IMR-90 (cell line): ENCODE data around the gene MTA1. TPM values are rescaled to one million over a fixed set of nuclear protein-coding genes. Genes with fewer than 3 reads are reported as not detected.

Source experiments
- ATAC-seq: fragments of 200-7000 bp; cut with Tn5 transposase; 2 replicates; pipeline ENCODE4 v1.9.1; 2020; ENCODE audit warnings: low read depth, mild to moderate bottlenecking, moderate library complexity
- BruUV-seq: library from RNA; stranded (reverse); fragments of 400-500 nt; replicated peaks from 2 replicates; lab custom pipeline; 2021; lab: Mats Ljungman, UMichigan
- CTCF ChIA-PET: fragments of 300-600 bp; formaldehyde crosslinking; extraction: SDS; loops from one replicate; lab custom pipeline; 2021; ENCODE audit warnings: antibody characterized with exemption; lab: Yijun Ruan, JAX
- POLR2A ChIA-PET: fragments of 300-600 bp; sonication (Branson Sonifier 250); formaldehyde crosslinking; loops from one replicate; lab custom pipeline; 2022; ENCODE audit warnings: antibody characterized with exemption; ENCODE audit not compliant: unreplicated experiment; lab: Charles Lee
- DNase-seq: peaks from one replicate; pipeline ENCODE4 v3.0.0; 2013
- H2AFZ ChIP-seq: replicated peaks from 2 replicates; pipeline ENCODE3; 2013; ENCODE audit warnings: low read length, mild to moderate bottlenecking; ENCODE audit not compliant: poor library complexity
- H2AK5ac ChIP-seq: 2 replicates; pipeline ENCODE4 v1.6.1; 2013; ENCODE audit warnings: low read depth, low read length, inconsistent platforms
- H2AK9ac ChIP-seq: replicated peaks from 2 replicates; pipeline ENCODE3; 2013; ENCODE audit warnings: mild to moderate bottlenecking, low read depth, low read length, moderate library complexity; ENCODE audit not compliant: poor library complexity
- H2BK120ac ChIP-seq: 2 replicates; pipeline ENCODE4 v1.6.1; 2013; ENCODE audit warnings: low read depth, low read length, inconsistent platforms
- H2BK15ac ChIP-seq: 3 replicates; pipeline ENCODE4 v1.6.1; 2013; ENCODE audit warnings: low read depth, low read length, inconsistent platforms
- H2BK20ac ChIP-seq: 2 replicates; pipeline ENCODE4 v1.6.1; 2013; ENCODE audit warnings: low read depth, mild to moderate bottlenecking, inconsistent platforms, low read length, moderate library complexity
- H2BK5ac ChIP-seq: 2 replicates; pipeline ENCODE4 v1.6.1; 2013; ENCODE audit warnings: mild to moderate bottlenecking, low read depth, low read length, inconsistent platforms; ENCODE audit not compliant: poor library complexity, severe bottlenecking
- H3K14ac ChIP-seq: replicated peaks from 2 replicates; pipeline ENCODE4 v1.6.1; 2013; ENCODE audit warnings: low read depth, low read length, inconsistent platforms
- H3K18ac ChIP-seq: 2 replicates; pipeline ENCODE4 v1.6.1; 2013; ENCODE audit warnings: low read depth, low read length, control low read depth
- H3K23ac ChIP-seq: 2 replicates; pipeline ENCODE4 v1.6.1; 2013; ENCODE audit warnings: low read depth, low read length, inconsistent platforms
- H3K27ac ChIP-seq: 2 replicates; pipeline ENCODE4 v1.5.1; 2013; ENCODE audit warnings: mild to moderate bottlenecking, control low read depth, low read length; ENCODE audit not compliant: insufficient read depth
- H3K27me3 ChIP-seq: 2 replicates; pipeline ENCODE4 v1.6.1; 2013; ENCODE audit warnings: low read length; ENCODE audit not compliant: control insufficient read depth, insufficient read depth
- H3K36me3 ChIP-seq: 2 replicates; pipeline ENCODE4 v1.6.1; 2013; ENCODE audit warnings: low read length, mixed read lengths; ENCODE audit not compliant: control insufficient read depth, insufficient read depth
- H3K4ac ChIP-seq: 2 replicates; pipeline ENCODE4 v1.6.1; 2013; ENCODE audit warnings: low read depth, low read length, inconsistent platforms
- H3K4me1 ChIP-seq: 2 replicates; pipeline ENCODE4 v1.6.1; 2013; ENCODE audit warnings: low read length, mixed read lengths; ENCODE audit not compliant: control insufficient read depth, insufficient read depth
- H3K4me2 ChIP-seq: 2 replicates; pipeline ENCODE4 v1.6.1; 2013; ENCODE audit warnings: low read depth, mild to moderate bottlenecking, control low read depth, low read length, moderate library complexity
- H3K4me3 ChIP-seq: 2 replicates; pipeline ENCODE4 v1.5.1; 2013; ENCODE audit warnings: low read depth, mild to moderate bottlenecking, control low read depth, low read length, moderate library complexity; ENCODE audit not compliant: insufficient read depth
- H3K56ac ChIP-seq: 2 replicates; pipeline ENCODE4 v1.6.1; 2013; ENCODE audit warnings: low read length, inconsistent platforms; ENCODE audit not compliant: insufficient read depth; ENCODE audit errors: extremely low read depth
- H3K79me1 ChIP-seq, 2 experiments: 2 replicates each; pipeline ENCODE4 v1.6.1; 2013; ENCODE audit warnings: low read length in 2 of 2, inconsistent platforms in 1 of 2, low read depth in 1 of 2
- H3K9ac ChIP-seq: 2 replicates; pipeline ENCODE4 v1.6.1; 2013; ENCODE audit warnings: low read depth, low read length, control low read depth
- H3K9me1 ChIP-seq: 2 replicates; pipeline ENCODE4 v1.6.1; 2013; ENCODE audit warnings: low read length, inconsistent platforms; ENCODE audit not compliant: insufficient read depth
- H3K9me3 ChIP-seq: 2 replicates; pipeline ENCODE4 v1.6.1; 2013; ENCODE audit warnings: low read length; ENCODE audit not compliant: control insufficient read depth, insufficient read depth
- H4K20me1 ChIP-seq: 2 replicates; pipeline ENCODE4 v1.6.1; 2013; ENCODE audit warnings: low read length, inconsistent platforms; ENCODE audit not compliant: insufficient read depth
- H4K5ac ChIP-seq: 2 replicates; pipeline ENCODE4 v1.6.1; 2013; ENCODE audit warnings: mild to moderate bottlenecking, low read depth, low read length, control low read depth
- H4K8ac ChIP-seq, 2 experiments: 2 replicates each; pipeline ENCODE4 v1.6.1; 2013; ENCODE audit warnings: low read depth in 2 of 2, low read length in 2 of 2, control low read depth in 1 of 2, inconsistent platforms in 1 of 2
- H4K91ac ChIP-seq: 2 replicates; pipeline ENCODE4 v1.6.1; 2013; ENCODE audit warnings: low read depth, low read length, inconsistent platforms; ENCODE audit not compliant: insufficient read depth
- BHLHE40 ChIP-seq: fragments of 150-350 bp; IDR thresholded peaks from 2 replicates; pipeline ENCODE4 v1.6.1; 2016; ENCODE audit warnings: mild to moderate bottlenecking, low read depth, low read length
- CEBPB ChIP-seq: IDR thresholded peaks from 2 replicates; pipeline ENCODE4 v1.6.1; 2012; ENCODE audit warnings: low read depth, low read length, improper control_type of control experiment
- CHD1 ChIP-seq: IDR thresholded peaks from 2 replicates; pipeline ENCODE4 v1.6.1; 2012; ENCODE audit warnings: low read depth, low read length, improper control_type of control experiment
- CTCF ChIP-seq: conservative IDR thresholded peaks from 2 replicates; pipeline ENCODE4 v1.5.1; 2012; ENCODE audit warnings: mild to moderate bottlenecking, low read depth, low read length, improper control_type of control experiment
- ELK1 ChIP-seq: fragments of 150-350 bp; IDR thresholded peaks from 2 replicates; pipeline ENCODE4 v1.6.1; 2016; ENCODE audit warnings: low read depth, mild to moderate bottlenecking, low read length, moderate library complexity, borderline replicate concordance
- FOS ChIP-seq: fragments of 150-350 bp; IDR thresholded peaks from 2 replicates; pipeline ENCODE4 v1.6.1; 2016; ENCODE audit warnings: low read depth, low read length
- MAFK ChIP-seq: IDR thresholded peaks from 2 replicates; pipeline ENCODE4 v1.6.1; 2012; ENCODE audit warnings: low read depth, low read length, improper control_type of control experiment
- MAZ ChIP-seq: IDR thresholded peaks from 2 replicates; pipeline ENCODE4 v1.6.1; 2012; ENCODE audit warnings: low read depth, mild to moderate bottlenecking, low read length, improper control_type of control experiment, moderate library complexity, borderline replicate concordance
- MXI1 ChIP-seq: IDR thresholded peaks from 2 replicates; pipeline ENCODE4 v1.6.1; 2012; ENCODE audit warnings: low read depth, mild to moderate bottlenecking, low read length, moderate library complexity, borderline replicate concordance
- NFE2L2 ChIP-seq: fragments of 150-350 bp; IDR thresholded peaks from 2 replicates; pipeline ENCODE4 v1.6.1; 2016; ENCODE audit warnings: low read depth, mild to moderate bottlenecking, low read length
- POLR2A ChIP-seq: IDR thresholded peaks from 2 replicates; pipeline ENCODE4 v1.6.1; 2012; ENCODE audit warnings: mild to moderate bottlenecking, low read depth, low read length
- RAD21 ChIP-seq: IDR thresholded peaks from 2 replicates; pipeline ENCODE4 v1.6.1; 2012; ENCODE audit warnings: low read length, improper control_type of control experiment
- RCOR1 ChIP-seq: IDR thresholded peaks from 2 replicates; pipeline ENCODE4 v1.6.1; 2012; ENCODE audit warnings: mild to moderate bottlenecking, low read length, improper control_type of control experiment; ENCODE audit not compliant: insufficient replicate concordance
- RFX5 ChIP-seq: IDR thresholded peaks from 2 replicates; pipeline ENCODE4 v1.8.0; 2012; ENCODE audit warnings: low read depth, mild to moderate bottlenecking, low read length, moderate library complexity
- SMC3 ChIP-seq: fragments of 150-350 bp; IDR thresholded peaks from 2 replicates; pipeline ENCODE4 v1.6.1; 2016; ENCODE audit warnings: low read depth, mild to moderate bottlenecking, antibody characterized with exemption, low read length, moderate library complexity
- USF2 ChIP-seq: fragments of 150-350 bp; IDR thresholded peaks from 2 replicates; pipeline ENCODE4 v1.6.1; 2017; ENCODE audit warnings: mild to moderate bottlenecking, antibody characterized with exemption, low read length, low read depth
- WGBS, 2 experiments: methylation state at CpG; one replicate each; pipeline versions ENCODE4 v1.1.5 to v1.1.7; 2013; ENCODE audit warnings: missing lambda C conversion rate in 2 of 2; ENCODE audit not compliant: insufficient read length in 1 of 2; ENCODE audit errors: extremely low coverage in 2 of 2; 5-methylcytosine and 5-hydroxymethylcytosine counted together
- dilution Hi-C: fragments of 300-500 bp; cut with HindIII; formaldehyde crosslinking; loops from one replicate; pipeline ENCODE4 v1.14.3; 2018; ENCODE audit warnings: low sequenced_read_pairs; ENCODE audit not compliant: unreplicated experiment
- in situ Hi-C: fragments of 300-500 bp; cut with MboI; formaldehyde crosslinking; loops from 3 replicates; pipeline ENCODE4 v1.14.3; 2019; ENCODE audit warnings: low sequenced_read_pairs, inconsistent platforms, mixed read lengths
- intact Hi-C: fragments of 100-400 bp; cut with micrococcal nuclease; formaldehyde crosslinking; loops from 2 replicates; pipeline ENCODE4 v1.10.0; 2022
- polyA plus RNA-seq, 3 experiments: library from polyadenylated mRNA; depleted of rRNA; stranded (reverse); fragments of >200 nt; gene quantifications; 2 replicates each; pipeline ENCODE4 v1.2.3, GENCODE V29; 2012; ENCODE audit warnings: low replicate concordance in 1 of 3
- total RNA-seq: library from RNA; depleted of rRNA; stranded (reverse); fragments of >200 nt; gene quantifications from 2 replicates; pipeline ENCODE4 v1.2.3, GENCODE V29; 2012

Gene MTA1
- total and polyA plus RNA-seq, 2 of the 4 experiments (the other 2 are of a cell fraction): 21.5 to 61.6 TPM

- no peak overlapping the region for H3K18ac ChIP-seq
- no peak overlapping the region for H2BK5ac ChIP-seq
- H2AFZ ChIP-seq: no peak overlapping the region
- 95% methylated on average over 6 of the region's 21 CpGs; no CpG with 5 or more reads in 1 of the 2 experiments for WGBS, 2 experiments
- no peaks in the 10 kb centered on the region for H3K27me3 ChIP-seq
- ChIA-PET POLR2A (no interaction called here), CTCF (no interaction called here)
- H3K36me3 ChIP-seq: peaks cover 17% of the 10 kb centered on the region
- no peak overlapping the region for H3K4ac ChIP-seq
- H3K27ac ChIP-seq: no peak overlapping the region
- H4K8ac ChIP-seq: no peak overlapping the region
- no peak overlapping the region for H4K5ac ChIP-seq
- no peaks in the 10 kb centered on the region for H3K9me3 ChIP-seq
- peaks cover 63% of the 10 kb centered on the region for H4K20me1 ChIP-seq
- TF ChIP-seq MXI1 (no peak), CHD1 (no peak), FOS (no peak), BHLHE40 (no peak), CEBPB (no peak), RAD21 (no peak), NFE2L2 (no peak), USF2 (no peak), CTCF (no peak), RFX5 (no peak), ELK1 (no peak), SMC3 (no peak), MAFK (no peak), MAZ (no peak), POLR2A (no peak), RCOR1 (no peak)
- H4K91ac ChIP-seq: no peak overlapping the region
- no peak overlapping the region for H2AK9ac ChIP-seq
- no peak overlapping the region for H3K56ac ChIP-seq
- no peak for DNase-seq
- no peak overlapping the region for H3K23ac ChIP-seq
- H2BK120ac ChIP-seq: no peak overlapping the region
- H3K9ac ChIP-seq: no peak overlapping the region
- intact Hi-C loops (no loop called here), dilution Hi-C loops (no loop called here), in situ Hi-C loops (no loop called here)
- H2BK15ac ChIP-seq: no peak overlapping the region
- ATAC-seq: no peak
- no peak overlapping the region for H3K4me3 ChIP-seq
- no peak overlapping the region for H2AK5ac ChIP-seq
- H2BK20ac ChIP-seq: no peak overlapping the region
- peaks cover 4 to 58% of the 10 kb centered on the region in 2 experiments for H3K79me1 ChIP-seq
- no peak overlapping the region for H3K4me2 ChIP-seq
- BruUV-seq: no TSS peak
- H3K4me1 ChIP-seq: peaks cover 18% of the 10 kb centered on the region
- H3K14ac ChIP-seq: no peak overlapping the region
- peaks cover 5% of the 10 kb centered on the region; the same call in 1 of the 2 replicates for H3K9me1 ChIP-seq
These were observed 4.0 kb downstream of the MTA1 start for GRCh38 chr14:105423488-105424195.
